Calu3 (cell line): ENCODE results near the gene CLIP1. TPM values are rescaled to one million over a fixed set of nuclear protein-coding genes. Genes with fewer than 3 reads are reported as not detected.

Source experiments
- BruUV-seq: library from RNA; stranded (reverse); fragments of 400-500 nt; replicated peaks from 2 replicates; lab custom pipeline; 2021; lab: Mats Ljungman, UMichigan
- CTCF ChIA-PET: fragments of 300-600 bp; sonication (Branson Sonifier 250); formaldehyde crosslinking; loops from one replicate; lab custom pipeline; 2022; ENCODE audit warnings: antibody characterized with exemption; lab: Charles Lee
- DNase-seq: peaks from one replicate; pipeline ENCODE4 v3.0.0; 2022
- H3K27ac Mint-ChIP-seq: one replicate; pipeline ENCODE4 v1.8.0; 2022; ENCODE audit warnings: mixed read lengths; ENCODE audit not compliant: unreplicated experiment
- H3K27me3 Mint-ChIP-seq: one replicate; pipeline ENCODE4 v1.8.0; 2022; ENCODE audit warnings: mixed read lengths; ENCODE audit not compliant: unreplicated experiment
- H3K36me3 Mint-ChIP-seq: one replicate; pipeline ENCODE4 v1.8.0; 2022; ENCODE audit warnings: mild to moderate bottlenecking, moderate library complexity, mixed read lengths; ENCODE audit not compliant: insufficient read depth, unreplicated experiment
- H3K4me1 Mint-ChIP-seq: one replicate; pipeline ENCODE4 v1.8.0; 2022; ENCODE audit warnings: mild to moderate bottlenecking, low read depth, mixed read lengths; ENCODE audit not compliant: unreplicated experiment
- H3K4me3 Mint-ChIP-seq: one replicate; pipeline ENCODE4 v1.8.0; 2022; ENCODE audit warnings: mild to moderate bottlenecking, low read depth, moderate library complexity, mixed read lengths; ENCODE audit not compliant: unreplicated experiment
- H3K9me3 Mint-ChIP-seq: one replicate; pipeline ENCODE4 v1.8.0; 2022; ENCODE audit warnings: low read depth, mixed read lengths; ENCODE audit not compliant: unreplicated experiment
- intact Hi-C: fragments of 100-400 bp; cut with micrococcal nuclease; formaldehyde crosslinking; loops from one replicate; pipeline ENCODE4 v1.10.0; 2022; ENCODE audit not compliant: unreplicated experiment
- total RNA-seq: library from RNA; stranded (reverse); gene quantifications from 2 replicates; pipeline ENCODE4 v1.2.3, GENCODE V29; 2022
- TF ChIP-seq, protein P1 (sequence below): fragments of 200-600 bp; IDR thresholded peaks from one replicate; pipeline ENCODE4 v1.8.0; 2022; ENCODE audit warnings: antibody characterized with exemption; ENCODE audit not compliant: unreplicated experiment

The CLIP1 gene
- total RNA-seq, 1 experiment from 2014 or later, result 95.3 TPM

DNA sequence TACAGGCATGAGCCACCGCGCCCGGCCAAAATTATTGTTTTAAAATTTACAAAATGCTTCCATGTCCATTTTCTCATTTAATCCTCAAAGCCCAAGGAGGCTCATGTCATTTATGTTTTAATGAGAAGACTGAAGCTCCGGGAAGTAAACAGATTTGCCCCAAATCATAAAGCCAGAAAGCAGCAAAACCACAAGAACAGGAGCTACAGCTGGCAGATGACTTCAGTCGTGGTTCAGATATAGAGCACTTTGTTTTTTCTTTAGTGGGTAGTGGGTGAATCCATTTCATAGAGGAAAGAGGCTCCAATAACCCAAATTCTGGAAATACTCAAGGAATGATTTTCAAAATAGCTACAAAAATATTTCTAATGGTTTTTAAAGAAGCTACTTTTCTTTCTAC lies 110.8 kb downstream of the CLIP1 start:
- Mint-ChIP-seq H3K27me3 (no peaks in the 10 kb centered on the region), H3K36me3 (peaks cover 27% of the 10 kb centered on the region), H3K4me3 (no peak overlapping the region), H3K9me3 (no peaks in the 10 kb centered on the region), H3K27ac (no peak overlapping the region), H3K4me1 (no peaks in the 10 kb centered on the region)
- CTCF ChIA-PET, result interaction anchor here (0.7 kb wide), 1 partner anchor 233 kb away, joined by 3 read pairs; the partner anchor contains the start of gene MLXIP
- no peak for DNase-seq
- no TSS peak for BruUV-seq
- TF ChIP-seq, protein P1, sequence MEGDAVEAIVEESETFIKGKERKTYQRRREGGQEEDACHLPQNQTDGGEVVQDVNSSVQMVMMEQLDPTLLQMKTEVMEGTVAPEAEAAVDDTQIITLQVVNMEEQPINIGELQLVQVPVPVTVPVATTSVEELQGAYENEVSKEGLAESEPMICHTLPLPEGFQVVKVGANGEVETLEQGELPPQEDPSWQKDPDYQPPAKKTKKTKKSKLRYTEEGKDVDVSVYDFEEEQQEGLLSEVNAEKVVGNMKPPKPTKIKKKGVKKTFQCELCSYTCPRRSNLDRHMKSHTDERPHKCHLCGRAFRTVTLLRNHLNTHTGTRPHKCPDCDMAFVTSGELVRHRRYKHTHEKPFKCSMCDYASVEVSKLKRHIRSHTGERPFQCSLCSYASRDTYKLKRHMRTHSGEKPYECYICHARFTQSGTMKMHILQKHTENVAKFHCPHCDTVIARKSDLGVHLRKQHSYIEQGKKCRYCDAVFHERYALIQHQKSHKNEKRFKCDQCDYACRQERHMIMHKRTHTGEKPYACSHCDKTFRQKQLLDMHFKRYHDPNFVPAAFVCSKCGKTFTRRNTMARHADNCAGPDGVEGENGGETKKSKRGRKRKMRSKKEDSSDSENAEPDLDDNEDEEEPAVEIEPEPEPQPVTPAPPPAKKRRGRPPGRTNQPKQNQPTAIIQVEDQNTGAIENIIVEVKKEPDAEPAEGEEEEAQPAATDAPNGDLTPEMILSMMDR, result no peak
- intact Hi-C loops, result no loop called here

GRCh38 chr12:122310626-122311333 lies 111.7 kb downstream of the CLIP1 start:
- H3K27me3 Mint-ChIP-seq, result no peaks in the 10 kb centered on the region
- TF ChIP-seq, protein P1, result no peak
- H3K4me3 Mint-ChIP-seq, result no peak overlapping the region
- BruUV-seq, result no TSS peak
- intact Hi-C loops, result no loop called here
- no peak for DNase-seq
- CTCF ChIA-PET, result no interaction called here
- no peak overlapping the region for H3K27ac Mint-ChIP-seq
- H3K9me3 Mint-ChIP-seq, result no peaks in the 10 kb centered on the region
- peaks cover 33% of the 10 kb centered on the region for H3K36me3 Mint-ChIP-seq
- no peaks in the 10 kb centered on the region for H3K4me1 Mint-ChIP-seq

GRCh38 chr12:122309564-122310121 lies 112.8 kb downstream of the CLIP1 start:
- TF ChIP-seq, protein P1, result no peak
- DNase-seq, result no peak
- BruUV-seq, result no TSS peak
- no peaks in the 10 kb centered on the region for H3K4me1 Mint-ChIP-seq
- no peaks in the 10 kb centered on the region for H3K27me3 Mint-ChIP-seq
- H3K27ac Mint-ChIP-seq, result no peak overlapping the region
- no peak overlapping the region for H3K4me3 Mint-ChIP-seq
- no peaks in the 10 kb centered on the region for H3K9me3 Mint-ChIP-seq
- H3K36me3 Mint-ChIP-seq, result peaks cover 29% of the 10 kb centered on the region
- CTCF ChIA-PET, result interaction anchor here (0.5 to 0.7 kb wide), 2 partner anchors 13 to 194 kb away, joined by 3 to 5 read pairs; no protein-coding TSS in a partner anchor
- intact Hi-C loops, result no loop called here

- no peaks in the 10 kb centered on the region for H3K27me3 Mint-ChIP-seq
- H3K36me3 Mint-ChIP-seq, result peaks cover 23% of the 10 kb centered on the region
- no peak overlapping the region for H3K4me3 Mint-ChIP-seq
- no peaks in the 10 kb centered on the region for H3K9me3 Mint-ChIP-seq
- CTCF ChIA-PET, result interaction anchor here (0.7 kb wide), 1 partner anchor 195 kb away, joined by 3 read pairs; no protein-coding TSS in a partner anchor
- intact Hi-C loops, result no loop called here
- no peak overlapping the region for H3K27ac Mint-ChIP-seq
- TF ChIP-seq, protein P1, result no peak
- no peaks in the 10 kb centered on the region for H3K4me1 Mint-ChIP-seq
- no peak for DNase-seq
- BruUV-seq, result no TSS peak
These were observed 113.7 kb downstream of the CLIP1 start for GRCh38 chr12:122308811-122309210.
